ENCODE measurements around the gene RTEL1. TPM values are rescaled to one million over a fixed set of nuclear protein-coding genes. Genes with fewer than 3 reads are reported as not detected.
"Not testable (repeated sequence)": the region's sequence is repeated elsewhere in the genome, so short reads cannot be mapped to it uniquely, and the experiment has no call there.

Gene RTEL1
- total RNA-seq, 1 donor from 2014 or later = 20.4 TPM

DNA sequence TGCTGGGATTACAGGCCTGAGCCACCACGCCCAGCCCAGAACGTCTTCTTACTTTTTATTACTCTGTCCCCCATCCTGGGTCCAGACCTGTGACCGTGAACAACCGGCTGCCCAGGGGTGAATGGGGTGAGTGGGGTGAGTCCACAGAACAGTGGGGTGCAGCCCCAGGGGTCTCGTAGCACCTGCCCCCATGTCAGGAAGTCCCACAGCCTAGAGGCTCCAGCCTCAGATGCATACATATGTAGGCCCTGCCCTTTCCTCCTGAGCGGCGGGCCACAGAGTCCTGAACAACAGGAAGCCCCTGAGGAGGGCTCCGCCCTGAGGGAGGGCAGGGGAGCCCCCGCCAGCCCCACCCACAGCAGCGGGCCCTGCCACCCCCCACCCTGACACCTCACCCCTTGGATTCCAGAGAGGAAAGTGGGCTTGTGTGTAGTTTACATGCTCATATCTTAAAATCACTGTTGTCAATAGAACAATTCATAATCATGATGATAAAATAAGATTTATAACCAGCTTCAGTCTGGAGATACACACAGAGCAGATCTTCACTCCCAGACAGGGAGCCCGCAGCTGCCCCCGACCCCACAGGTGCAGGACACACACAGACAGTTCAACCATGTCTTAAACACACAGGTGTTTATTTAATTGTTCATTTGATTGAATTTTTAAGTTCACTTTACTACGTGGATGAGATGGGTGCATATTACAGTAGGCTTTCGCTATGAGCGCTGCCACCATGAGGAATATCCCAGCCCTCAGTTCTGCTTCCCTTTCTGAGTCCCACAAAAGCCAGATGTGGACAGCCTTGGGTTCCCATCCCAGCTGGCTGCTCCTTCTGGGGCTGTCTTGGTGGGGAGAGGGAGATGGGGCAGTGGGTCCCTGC is 18.8 kb upstream of the RTEL1 start:
- no peak overlapping the region for H3K4me3 Mint-ChIP-seq (ENCODE audit: unreplicated experiment)
- no peaks in the 10 kb centered on the region for H3K36me3 Mint-ChIP-seq (ENCODE audit: low read depth)
- H3K4me1 Mint-ChIP-seq (ENCODE audit: low read depth) = no peaks in the 10 kb centered on the region
- no peaks in the 10 kb centered on the region for H3K9me3 Mint-ChIP-seq (ENCODE audit: low read depth)
- no peak overlapping the region for H3K27ac Mint-ChIP-seq (ENCODE audit: unreplicated experiment)
- TF ChIP-seq, protein P1, sequence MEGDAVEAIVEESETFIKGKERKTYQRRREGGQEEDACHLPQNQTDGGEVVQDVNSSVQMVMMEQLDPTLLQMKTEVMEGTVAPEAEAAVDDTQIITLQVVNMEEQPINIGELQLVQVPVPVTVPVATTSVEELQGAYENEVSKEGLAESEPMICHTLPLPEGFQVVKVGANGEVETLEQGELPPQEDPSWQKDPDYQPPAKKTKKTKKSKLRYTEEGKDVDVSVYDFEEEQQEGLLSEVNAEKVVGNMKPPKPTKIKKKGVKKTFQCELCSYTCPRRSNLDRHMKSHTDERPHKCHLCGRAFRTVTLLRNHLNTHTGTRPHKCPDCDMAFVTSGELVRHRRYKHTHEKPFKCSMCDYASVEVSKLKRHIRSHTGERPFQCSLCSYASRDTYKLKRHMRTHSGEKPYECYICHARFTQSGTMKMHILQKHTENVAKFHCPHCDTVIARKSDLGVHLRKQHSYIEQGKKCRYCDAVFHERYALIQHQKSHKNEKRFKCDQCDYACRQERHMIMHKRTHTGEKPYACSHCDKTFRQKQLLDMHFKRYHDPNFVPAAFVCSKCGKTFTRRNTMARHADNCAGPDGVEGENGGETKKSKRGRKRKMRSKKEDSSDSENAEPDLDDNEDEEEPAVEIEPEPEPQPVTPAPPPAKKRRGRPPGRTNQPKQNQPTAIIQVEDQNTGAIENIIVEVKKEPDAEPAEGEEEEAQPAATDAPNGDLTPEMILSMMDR (IDR thresholded peaks at IDR 0.05) = no peak
- no peaks in the 10 kb centered on the region for H3K27me3 Mint-ChIP-seq (ENCODE audit: low read depth)
- no peak for DNase-seq (ENCODE audit: low spot score)

- TF ChIP-seq, protein P1 (IDR thresholded peaks at IDR 0.05) = no peak
- Mint-ChIP-seq H3K4me3 (ENCODE audit: unreplicated experiment) (no peak overlapping the region), H3K36me3 (ENCODE audit: low read depth) (no peaks in the 10 kb centered on the region), H3K27me3 (ENCODE audit: low read depth) (no peaks in the 10 kb centered on the region), H3K4me1 (ENCODE audit: low read depth) (no peaks in the 10 kb centered on the region), H3K9me3 (ENCODE audit: low read depth) (no peaks in the 10 kb centered on the region), H3K27ac (ENCODE audit: unreplicated experiment) (no peak overlapping the region)
- no peak for DNase-seq (ENCODE audit: low spot score)
Observed at GRCh38 chr20:63640086-63640485, 18.0 kb upstream of the RTEL1 start.

DNA sequence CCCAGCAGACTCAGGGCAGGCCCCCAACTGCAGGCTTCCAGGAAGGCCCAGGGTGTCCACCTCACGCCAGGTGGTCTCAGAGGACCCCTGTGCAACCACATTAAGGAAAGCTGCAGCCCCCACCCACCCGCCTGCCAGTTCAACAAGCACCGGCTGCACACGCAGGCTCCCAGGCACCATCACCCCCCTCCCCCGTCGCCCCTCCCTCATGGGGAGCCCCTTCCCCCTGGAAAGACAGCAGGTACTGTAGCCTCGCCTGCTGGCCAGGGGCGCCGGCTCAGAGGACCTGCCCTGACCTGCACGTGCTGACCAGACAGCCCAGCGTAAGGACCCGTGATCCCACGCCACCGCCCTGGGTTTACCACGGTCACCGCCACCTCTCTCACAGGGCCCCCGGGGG is 17.4 kb upstream of the RTEL1 start:
- DNase-seq (ENCODE audit: low spot score); H3K4me1 Mint-ChIP-seq (ENCODE audit: low read depth); H3K27ac Mint-ChIP-seq (ENCODE audit: unreplicated experiment); H3K27me3 Mint-ChIP-seq (ENCODE audit: low read depth); H3K4me3 Mint-ChIP-seq (ENCODE audit: unreplicated experiment); H3K9me3 Mint-ChIP-seq (ENCODE audit: low read depth); H3K36me3 Mint-ChIP-seq (ENCODE audit: low read depth): not testable (repeated sequence)

- H3K9me3 Mint-ChIP-seq (ENCODE audit: low read depth) = no peaks in the 10 kb centered on the region
Observed at GRCh38 chr20:63641146-63641791, 16.8 kb upstream of the RTEL1 start.

GRCh38 chr20:63641792-63642523 is 16.2 kb upstream of the RTEL1 start:
- Mint-ChIP-seq H3K4me3 (ENCODE audit: unreplicated experiment) (peak overlapping the region; percentile 61), H3K27me3 (ENCODE audit: low read depth) (no peaks in the 10 kb centered on the region), H3K4me1 (ENCODE audit: low read depth) (no peaks in the 10 kb centered on the region), H3K9me3 (ENCODE audit: low read depth) (no peaks in the 10 kb centered on the region), H3K36me3 (ENCODE audit: low read depth) (no peaks in the 10 kb centered on the region), H3K27ac (ENCODE audit: unreplicated experiment) (no peak overlapping the region)
- TF ChIP-seq, protein P1 (IDR thresholded peaks at IDR 0.05) = peak; percentile 69
- no peak for DNase-seq (ENCODE audit: low spot score)

More at GRCh38 chr20:63641146-63641791, 16.8 kb upstream of the RTEL1 start:
- DNase-seq (ENCODE audit: low spot score) = no peak
- Mint-ChIP-seq H3K36me3 (ENCODE audit: low read depth) (no peaks in the 10 kb centered on the region), H3K4me1 (ENCODE audit: low read depth) (no peaks in the 10 kb centered on the region), H3K27ac (ENCODE audit: unreplicated experiment) (no peak overlapping the region), H3K27me3 (ENCODE audit: low read depth) (no peaks in the 10 kb centered on the region), H3K4me3 (ENCODE audit: unreplicated experiment) (no peak overlapping the region)
- TF ChIP-seq, protein P1 (IDR thresholded peaks at IDR 0.05) = no peak
